Hippocampal formation (tissue), 2 donors: Measurements from ENCODE around the gene WNT16.

ENCODE experiments used
- DNase-seq, 2 donors: peaks; one replicate each; lab custom pipeline; 2025; lab: John Stamatoyannopoulos, UW

Gene WNT16

DNA sequence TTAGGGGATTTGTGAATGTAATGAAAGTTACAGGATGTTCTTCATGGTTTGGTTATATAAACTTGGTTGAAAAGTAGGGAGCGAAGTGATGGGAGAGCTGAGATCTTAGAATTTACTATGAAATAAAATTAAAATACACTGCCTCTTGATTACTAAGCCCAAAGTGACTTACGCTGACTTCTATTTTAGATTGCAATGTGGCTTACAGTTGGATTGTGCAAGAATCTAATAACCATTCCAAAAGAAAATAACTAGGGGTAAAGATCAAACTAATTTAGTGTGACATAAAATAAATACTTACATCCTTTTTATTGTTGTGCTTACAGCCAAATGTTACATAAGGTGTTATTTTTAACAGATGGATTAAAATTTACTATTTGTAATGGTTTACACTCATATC, 15.3 kb downstream of the WNT16 start:
- no peak for DNase-seq

DNA sequence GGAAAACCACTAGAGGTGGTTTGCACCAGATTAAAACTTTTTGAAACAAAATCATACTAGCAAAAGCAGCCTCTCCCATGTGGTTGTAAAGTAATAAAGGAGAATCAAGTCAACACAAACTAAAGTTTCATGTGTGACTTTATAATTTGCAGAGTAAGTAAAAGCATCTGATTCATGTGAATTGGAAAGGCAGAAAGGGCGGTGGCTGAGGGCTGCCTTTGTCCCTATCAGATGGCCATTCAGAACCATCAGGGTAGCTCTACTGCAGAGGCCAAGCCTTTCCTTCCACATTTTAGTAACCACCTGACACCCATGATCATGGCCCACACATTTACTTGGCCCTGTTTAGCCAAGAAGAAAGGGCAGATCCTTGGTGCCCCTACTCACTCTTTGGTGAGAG, 15.7 kb downstream of the WNT16 start:
- DNase-seq: no peak

DNA sequence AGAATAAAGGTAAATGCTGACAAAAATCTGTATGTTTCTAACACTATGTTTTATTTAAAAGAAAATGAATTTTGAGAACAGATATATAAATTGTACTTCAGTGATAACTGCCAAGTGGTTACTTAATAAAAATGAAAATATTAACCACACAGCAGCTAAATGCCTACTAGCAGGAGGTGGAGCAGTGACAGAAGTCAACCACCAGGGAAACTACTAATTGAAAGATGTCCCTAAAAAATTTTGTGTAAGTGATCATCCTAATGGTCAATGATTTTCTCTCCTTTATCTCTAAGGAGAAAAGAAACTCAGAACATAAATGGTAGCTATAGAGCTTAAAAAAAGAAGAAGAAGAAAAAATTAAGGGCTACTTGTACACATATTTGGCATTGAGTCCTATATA, 22.9 kb downstream of the WNT16 start:
- DNase-seq: no peak

- no peak for DNase-seq
These were observed 23.5 kb downstream of the WNT16 start for GRCh38 chr7:121352323-121352722.

DNA sequence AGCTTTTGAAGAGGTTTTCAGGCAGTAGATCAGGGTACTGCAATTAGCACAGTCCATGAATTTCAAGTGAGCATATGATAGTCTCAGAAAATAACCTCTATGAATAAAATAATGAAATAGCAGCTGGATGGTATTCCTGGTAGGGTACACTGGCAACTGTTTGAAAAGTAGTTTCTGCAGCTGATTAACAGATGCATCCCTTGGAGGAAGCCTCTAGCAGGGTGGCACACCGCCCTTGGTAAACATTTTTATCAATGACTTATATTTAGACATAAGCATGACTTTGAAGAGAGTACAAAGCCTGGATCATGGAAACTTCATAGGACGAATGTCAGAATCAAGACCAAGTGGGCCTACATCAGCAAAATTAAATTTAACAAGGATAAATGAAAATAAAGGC, 26.8 kb downstream of the WNT16 start:
- no peak for DNase-seq

DNA sequence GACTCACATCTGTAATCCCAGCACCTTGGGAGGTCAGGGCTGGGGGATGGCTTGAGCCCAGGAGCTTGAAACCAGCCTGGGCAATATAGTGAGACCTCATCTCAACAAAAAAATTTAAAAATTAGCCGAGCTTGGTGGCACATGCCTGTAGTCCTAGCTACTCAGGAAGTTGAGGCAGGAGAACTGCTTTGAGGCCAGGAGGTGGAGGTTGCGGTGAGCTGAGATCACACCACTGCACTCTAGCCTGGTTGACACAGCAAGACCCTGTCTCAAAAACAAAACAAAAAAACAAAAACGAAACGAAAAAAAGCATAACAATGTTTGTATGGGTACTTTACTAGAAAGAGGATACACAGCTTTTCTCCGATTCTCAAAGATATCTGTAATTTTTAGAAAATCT, 31.8 kb downstream of the WNT16 start:
- no peak for DNase-seq

- DNase-seq: peak in 1 of 2 donors; percentile 59
These were observed 38.1 kb downstream of the WNT16 start for GRCh38 chr7:121366852-121367431.

- DNase-seq: no peak
These were observed 40.7 kb downstream of the WNT16 start for GRCh38 chr7:121369462-121369861.

DNA sequence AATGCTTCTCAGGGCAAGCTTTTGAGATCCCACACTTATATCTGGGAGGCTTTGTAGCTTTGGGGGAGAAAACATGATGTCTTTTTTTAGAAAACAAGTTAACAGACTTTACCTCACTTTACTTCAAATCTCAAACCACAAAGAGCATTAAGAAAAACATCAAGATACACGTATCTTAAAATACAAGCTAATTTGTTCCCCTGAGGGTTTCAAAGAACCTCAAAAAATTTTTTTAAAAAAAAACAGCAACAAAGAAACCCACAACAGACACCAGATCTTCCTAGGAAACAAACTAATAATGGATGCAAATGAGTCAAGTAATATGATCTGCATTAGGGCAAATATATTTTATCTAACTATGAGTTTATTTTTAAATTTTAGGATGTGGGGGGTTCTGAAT, 42.6 kb downstream of the WNT16 start:
- DNase-seq: no peak

- no peak for DNase-seq
These were observed 43.1 kb downstream of the WNT16 start for GRCh38 chr7:121371883-121372282.

GRCh38 chr7:121372376-121373010, 43.7 kb downstream of the WNT16 start:
- DNase-seq: no peak

DNA sequence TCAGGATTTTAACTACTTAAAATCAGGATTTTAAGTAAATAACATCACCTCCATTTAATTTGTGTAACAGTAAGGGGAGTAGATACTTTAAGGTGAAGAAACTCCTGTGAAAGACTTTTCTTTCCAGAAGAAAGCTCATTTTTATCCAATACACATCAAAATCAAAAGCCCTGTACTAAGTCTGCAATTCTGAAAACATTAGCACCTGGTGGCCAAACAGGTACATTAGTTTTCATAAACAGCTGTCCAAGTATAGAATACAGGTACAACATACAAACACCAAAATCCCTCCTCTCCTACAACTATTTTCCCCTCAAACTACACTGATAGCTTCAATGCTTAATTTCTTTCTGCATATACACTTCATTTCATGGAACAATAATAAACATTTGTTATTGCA, 44.4 kb downstream of the WNT16 start:
- DNase-seq: no peak

GRCh38 chr7:121376979-121377378, 48.2 kb downstream of the WNT16 start:
- DNase-seq: no peak

DNA sequence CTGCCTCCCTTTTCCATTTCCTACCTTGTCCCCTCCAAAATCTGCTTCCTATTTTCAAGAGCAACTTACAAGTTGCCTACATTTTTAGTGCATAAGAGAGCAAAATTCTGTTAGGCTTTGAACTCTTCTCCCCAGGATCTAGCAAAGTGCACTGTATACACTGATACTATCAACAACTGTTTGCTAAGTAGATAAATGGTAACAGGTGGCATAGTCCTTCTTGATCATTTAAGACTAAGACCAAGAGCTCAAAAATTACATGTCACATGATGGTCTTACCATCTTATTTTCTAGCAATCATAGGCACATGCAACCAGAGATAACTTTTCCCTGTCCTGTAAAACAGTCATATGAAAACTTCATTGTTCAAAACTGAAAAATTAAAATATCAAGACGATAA, 51.1 kb downstream of the WNT16 start:
- DNase-seq: no peak

DNA sequence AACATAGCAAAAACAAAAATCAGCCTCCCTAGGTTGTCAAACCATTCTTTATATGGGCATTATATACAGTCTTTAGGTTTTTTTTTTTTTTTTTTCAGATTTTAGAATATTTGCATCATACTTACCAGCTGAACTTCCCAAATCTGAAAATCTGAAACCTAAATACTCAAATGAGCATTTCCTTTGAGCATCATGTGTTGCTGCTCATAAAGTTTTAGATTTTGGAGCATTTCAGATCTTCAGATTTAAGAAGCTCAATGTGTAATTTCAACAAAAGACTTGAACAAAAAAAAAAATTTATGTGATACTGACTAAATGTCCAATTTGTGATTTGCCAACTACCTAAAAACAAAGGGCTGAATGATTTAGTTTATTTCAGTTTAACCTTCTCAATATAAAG, 53.7 kb downstream of the WNT16 start:
- no peak for DNase-seq

GRCh38 chr7:121383235-121383910, 54.6 kb downstream of the WNT16 start:
- DNase-seq: no peak

DNA sequence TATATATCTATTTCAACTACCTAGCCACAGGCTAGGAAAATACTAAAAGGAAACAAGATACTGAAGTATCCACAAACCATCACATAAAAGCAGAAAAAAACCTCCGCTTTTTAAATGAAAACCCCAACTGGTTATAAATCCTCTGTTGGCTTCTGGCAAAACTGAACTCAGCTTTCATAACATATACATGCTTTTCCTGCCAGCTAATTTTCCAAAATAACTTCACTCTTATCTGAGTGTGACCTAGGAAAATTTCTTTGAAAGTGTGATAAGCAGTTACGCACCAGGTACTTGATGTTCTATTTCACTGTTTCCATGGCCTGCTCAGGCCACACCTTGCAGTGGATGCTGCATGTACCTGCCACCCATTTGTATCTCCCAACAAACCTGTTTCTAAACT, 55.5 kb downstream of the WNT16 start:
- DNase-seq: no peak

DNA sequence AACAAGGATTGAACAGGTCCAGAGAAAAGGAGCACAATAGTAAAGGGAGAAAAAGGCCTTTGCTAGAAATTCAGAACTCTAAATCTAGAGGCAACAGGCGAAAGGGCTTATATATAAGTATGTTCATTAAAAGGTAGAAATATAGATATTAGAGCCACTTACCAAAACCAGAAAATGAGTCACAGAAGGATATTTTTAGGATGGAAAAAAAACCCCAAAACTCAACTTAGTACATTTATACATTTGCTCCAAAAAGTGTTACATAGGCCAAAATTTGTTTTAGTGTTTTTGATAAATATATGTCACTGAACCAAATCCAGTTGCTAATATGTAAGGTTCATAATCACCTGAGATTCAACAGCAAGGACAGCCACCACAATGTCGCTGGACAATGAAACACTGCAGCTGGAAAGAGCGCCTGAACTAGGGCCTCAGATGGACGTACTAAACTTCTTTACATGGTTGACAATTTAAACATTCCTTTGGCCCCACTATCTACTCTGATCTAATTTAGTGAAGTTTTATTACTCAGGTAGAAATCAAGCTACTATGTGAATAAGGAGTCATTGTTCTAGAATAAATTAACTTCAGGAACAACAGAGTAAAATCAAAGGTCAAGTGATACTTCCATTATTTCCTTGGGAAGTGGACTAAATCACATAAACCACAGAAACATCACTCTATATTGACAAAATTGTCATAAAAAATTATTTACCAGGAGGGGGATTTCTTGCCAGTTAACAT, 56.4 kb downstream of the WNT16 start:
- no peak for DNase-seq

DNA sequence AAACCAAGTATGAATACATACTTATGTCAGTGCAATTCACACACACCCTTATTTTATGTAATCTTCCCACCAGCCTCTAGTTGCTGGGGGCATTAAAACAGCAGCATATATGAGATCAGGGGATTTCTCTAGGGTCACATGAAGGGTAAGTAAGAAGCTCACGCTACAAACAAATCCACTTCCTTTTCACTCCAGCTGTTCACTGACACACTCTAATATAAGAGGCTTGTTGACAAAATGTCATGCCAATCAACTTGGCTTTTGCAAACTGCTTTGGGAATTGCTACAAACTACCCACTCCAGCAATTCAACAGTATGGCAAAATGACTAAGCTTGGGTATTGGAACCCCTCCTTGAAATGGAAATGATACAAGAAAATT, 57.0 kb downstream of the WNT16 start:
- no peak for DNase-seq

GRCh38 chr7:121388950-121389349, 60.1 kb downstream of the WNT16 start:
- DNase-seq: no peak

DNA sequence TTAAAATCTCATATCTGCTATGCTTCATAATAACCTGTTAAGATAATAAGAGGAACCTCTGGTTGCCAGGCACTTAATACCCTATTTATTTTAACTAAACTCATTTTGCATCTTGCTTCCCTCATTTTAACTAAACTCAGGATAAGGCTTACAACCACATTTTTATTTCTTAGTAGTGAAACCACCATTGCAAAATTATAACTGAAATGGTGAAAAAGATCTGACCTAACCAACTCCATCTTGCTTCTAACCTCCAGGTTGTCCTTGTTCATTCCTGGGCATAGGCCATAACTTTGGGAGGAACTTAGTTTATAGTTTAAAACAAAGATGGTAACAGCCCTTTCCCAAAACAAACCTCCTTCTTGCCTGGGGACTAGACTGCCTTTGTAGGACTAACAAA, 61.3 kb downstream of the WNT16 start:
- no peak for DNase-seq

DNA sequence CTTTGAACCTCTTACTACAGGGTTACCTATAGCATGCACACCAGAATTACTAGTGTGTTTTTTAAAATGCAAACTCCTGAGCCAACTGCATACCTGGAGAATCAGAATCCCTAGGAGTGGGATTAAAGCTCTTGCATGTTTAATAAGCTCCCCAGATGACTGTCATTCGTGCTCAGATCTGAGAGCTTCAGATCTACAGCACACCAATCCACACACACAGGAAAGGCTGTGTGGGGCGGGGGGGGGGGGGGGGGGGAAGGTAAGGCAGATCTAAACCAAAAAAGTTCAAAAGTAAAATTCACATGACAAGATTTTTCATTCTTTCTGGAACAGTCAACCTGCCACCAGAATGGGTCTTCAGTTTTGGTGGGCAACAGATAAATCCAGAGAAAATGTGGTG, 61.8 kb downstream of the WNT16 start:
- no peak for DNase-seq
